ENCODE measurements around the gene KCNMA1. TPM values are rescaled to one million over a fixed set of nuclear protein-coding genes. Genes with fewer than 3 reads are reported as not detected.

Gene KCNMA1
- total and polyA plus RNA-seq, 8 donors, result 2.8 to 21.1 (median 4.3) TPM

GRCh38 chr10:77638321-77639101, 903 bp upstream of the KCNMA1 start:
- no peaks in the 10 kb centered on the region for H3K9me3 ChIP-seq
- TF ChIP-seq CTCF (IDR thresholded peaks at IDR 0.05), result no peak
- H3K27me3 ChIP-seq, result peaks cover 39 to 94% of the 10 kb centered on the region in 2 donors
- peak overlapping the region in 1 of 2 donors; percentile 40 for H3K4me3 ChIP-seq
- peaks cover 0 to 14% of the 10 kb centered on the region in 2 donors for H3K4me1 ChIP-seq
- ATAC-seq (no peak), DNase-seq (peak in 2 of 4 donors; percentile 31 to 87)
- no peak overlapping the region for H3K27ac ChIP-seq
- intact Hi-C loops (cut with DNase I), result no loop called here
- no peaks in the 10 kb centered on the region for H3K36me3 ChIP-seq

- no peaks in the 10 kb centered on the region for H3K9me3 ChIP-seq
- no peaks in the 10 kb centered on the region for H3K36me3 ChIP-seq
- H3K27me3 ChIP-seq, result peaks cover 39 to 98% of the 10 kb centered on the region in 2 donors
- no peak overlapping the region for H3K27ac ChIP-seq
- ATAC-seq, result no peak
- H3K4me3 ChIP-seq, result peak overlapping the region; percentile 27 to 47
- intact Hi-C loops (cut with DNase I), result no loop called here
- TF ChIP-seq CTCF (IDR thresholded peaks at IDR 0.05), result no peak
- peaks cover 0 to 14% of the 10 kb centered on the region in 2 donors for H3K4me1 ChIP-seq
- peak in 1 of 4 donors; percentile 77 for DNase-seq
These were observed 559 bp downstream of the KCNMA1 start for GRCh38 chr10:77636967-77637531.

GRCh38 chr10:77636282-77636966, 1.2 kb downstream of the KCNMA1 start:
- TF ChIP-seq CTCF (IDR thresholded peaks at IDR 0.05), result no peak
- intact Hi-C loops (cut with DNase I), result no loop called here
- DNase-seq (peak in 1 of 4 donors; percentile 78), ATAC-seq (no peak)
- H3K27me3 ChIP-seq, result peaks cover 39 to 99% of the 10 kb centered on the region in 2 donors
- no peaks in the 10 kb centered on the region for H3K9me3 ChIP-seq
- peaks cover 0 to 10% of the 10 kb centered on the region in 2 donors for H3K4me1 ChIP-seq
- H3K36me3 ChIP-seq, result no peaks in the 10 kb centered on the region
- no peak overlapping the region for H3K27ac ChIP-seq
- peak overlapping the region; percentile 27 to 47 for H3K4me3 ChIP-seq

- intact Hi-C loops (cut with DNase I), result no loop called here
- ATAC-seq, result no peak
- peaks cover 0 to 9% of the 10 kb centered on the region in 2 donors for H3K4me1 ChIP-seq
- no peak overlapping the region for H3K27ac ChIP-seq
- no peaks in the 10 kb centered on the region for H3K9me3 ChIP-seq
- H3K27me3 ChIP-seq, result peaks cover 39 to 94% of the 10 kb centered on the region in 2 donors
- H3K36me3 ChIP-seq, result no peaks in the 10 kb centered on the region
- peak overlapping the region in 1 of 2 donors; percentile 47 for H3K4me3 ChIP-seq
- TF ChIP-seq CTCF (IDR thresholded peaks at IDR 0.05), result no peak
- no peak for DNase-seq
These were observed 2.0 kb downstream of the KCNMA1 start for GRCh38 chr10:77635402-77636227.

Data from left lung (tissue), 10 donors.